WERI-Rb-1 (cell line): ENCODE results near the gene KPNA1.

Source experiments
- DNase-seq: peaks from one replicate; pipeline ENCODE4 v3.0.0-alpha.2; 2020
- H3K27ac ChIP-seq: fragments of 250-450 bp; sonication (Bioruptor Pico); 2 replicates; pipeline ENCODE4 v1.5.1; 2020; ENCODE audit warnings: mild to moderate bottlenecking, moderate library complexity
- H3K27me3 ChIP-seq: fragments of 250-450 bp; sonication (Bioruptor Pico); 2 replicates; pipeline ENCODE4 v1.5.1; 2021; ENCODE audit warnings: mild to moderate bottlenecking, low read depth, moderate library complexity; ENCODE audit not compliant: insufficient read depth, severe bottlenecking
- H3K36me3 ChIP-seq: fragments of 250-450 bp; sonication (Bioruptor Pico); 2 replicates; pipeline ENCODE4 v1.5.1; 2020; ENCODE audit warnings: mild to moderate bottlenecking, moderate library complexity
- H3K4me3 ChIP-seq: 2 replicates; pipeline ENCODE4 v1.5.1; 2011; ENCODE audit warnings: low read depth, mild to moderate bottlenecking, control low read depth, low read length
- H3K9me3 ChIP-seq: fragments of 250-450 bp; sonication (Bioruptor Pico); 2 replicates; pipeline ENCODE4 v1.5.1; 2021; ENCODE audit warnings: mild to moderate bottlenecking, moderate library complexity; ENCODE audit not compliant: severe bottlenecking
- CTCF ChIP-seq: IDR thresholded peaks from 2 replicates; pipeline ENCODE4 v1.5.1; 2011; ENCODE audit warnings: low read depth, mild to moderate bottlenecking, control low read depth, inconsistent platforms, low read length

The KPNA1 gene

GRCh38 chr3:122415104-122415744 is 99.5 kb downstream of the KPNA1 start:
- no peaks in the 10 kb centered on the region for H3K27me3 ChIP-seq
- H3K4me3 ChIP-seq: peak overlapping the region; percentile 76
- TF ChIP-seq CTCF: no peak
- H3K36me3 ChIP-seq: peaks cover 11% of the 10 kb centered on the region
- H3K27ac ChIP-seq: peak overlapping the region; percentile 92
- H3K9me3 ChIP-seq: no peaks in the 10 kb centered on the region
- DNase-seq: peak; percentile 14

GRCh38 chr3:122414391-122414790 is 100.3 kb downstream of the KPNA1 start:
- no peak overlapping the region for H3K4me3 ChIP-seq
- no peak for DNase-seq
- no peaks in the 10 kb centered on the region for H3K27me3 ChIP-seq
- H3K27ac ChIP-seq: no peak overlapping the region
- no peaks in the 10 kb centered on the region for H3K9me3 ChIP-seq
- no peak for TF ChIP-seq CTCF
- H3K36me3 ChIP-seq: peaks cover 11% of the 10 kb centered on the region

GRCh38 chr3:122410639-122411038 is 104.1 kb downstream of the KPNA1 start:
- Histone ChIP-seq H3K27me3 (no peaks in the 10 kb centered on the region), H3K9me3 (no peaks in the 10 kb centered on the region), H3K4me3 (no peak overlapping the region), H3K27ac (no peak overlapping the region), H3K36me3 (peaks cover 30% of the 10 kb centered on the region)
- TF ChIP-seq CTCF: no peak
- DNase-seq: no peak

GRCh38 chr3:122410111-122410510 is 104.6 kb downstream of the KPNA1 start:
- H3K9me3 ChIP-seq: no peaks in the 10 kb centered on the region
- TF ChIP-seq CTCF: no peak
- H3K36me3 ChIP-seq: peaks cover 30% of the 10 kb centered on the region
- H3K27me3 ChIP-seq: no peaks in the 10 kb centered on the region
- no peak overlapping the region for H3K4me3 ChIP-seq
- DNase-seq: no peak
- H3K27ac ChIP-seq: no peak overlapping the region

- Histone ChIP-seq H3K27ac (no peak overlapping the region), H3K9me3 (no peaks in the 10 kb centered on the region), H3K4me3 (no peak overlapping the region), H3K27me3 (no peaks in the 10 kb centered on the region), H3K36me3 (peaks cover 33% of the 10 kb centered on the region)
- no peak for DNase-seq
- no peak for TF ChIP-seq CTCF
These were observed 105.3 kb downstream of the KPNA1 start for GRCh38 chr3:122409446-122409845.

GRCh38 chr3:122407946-122408345 is 106.8 kb downstream of the KPNA1 start:
- no peak for TF ChIP-seq CTCF
- no peak for DNase-seq

More at GRCh38 chr3:122407946-122408345, 106.8 kb downstream of the KPNA1 start:
- peaks cover 30% of the 10 kb centered on the region for H3K36me3 ChIP-seq
- H3K27ac ChIP-seq: no peak overlapping the region
- H3K9me3 ChIP-seq: no peaks in the 10 kb centered on the region
- no peak overlapping the region for H3K4me3 ChIP-seq
- H3K27me3 ChIP-seq: no peaks in the 10 kb centered on the region
